GM19452 (cell line): ENCODE data around the gene MRFAP1L1.
"Not testable (repeated sequence)": the region's sequence is repeated elsewhere in the genome, so short reads cannot be mapped to it uniquely, and the experiment has no call there.

Source experiments
- ATAC-seq: cut with Tn5 transposase; IDR thresholded peaks from one replicate; pipeline ENCODE4 v1.9.1; 2021; ENCODE audit not compliant: unreplicated experiment

The MRFAP1L1 gene

DNA sequence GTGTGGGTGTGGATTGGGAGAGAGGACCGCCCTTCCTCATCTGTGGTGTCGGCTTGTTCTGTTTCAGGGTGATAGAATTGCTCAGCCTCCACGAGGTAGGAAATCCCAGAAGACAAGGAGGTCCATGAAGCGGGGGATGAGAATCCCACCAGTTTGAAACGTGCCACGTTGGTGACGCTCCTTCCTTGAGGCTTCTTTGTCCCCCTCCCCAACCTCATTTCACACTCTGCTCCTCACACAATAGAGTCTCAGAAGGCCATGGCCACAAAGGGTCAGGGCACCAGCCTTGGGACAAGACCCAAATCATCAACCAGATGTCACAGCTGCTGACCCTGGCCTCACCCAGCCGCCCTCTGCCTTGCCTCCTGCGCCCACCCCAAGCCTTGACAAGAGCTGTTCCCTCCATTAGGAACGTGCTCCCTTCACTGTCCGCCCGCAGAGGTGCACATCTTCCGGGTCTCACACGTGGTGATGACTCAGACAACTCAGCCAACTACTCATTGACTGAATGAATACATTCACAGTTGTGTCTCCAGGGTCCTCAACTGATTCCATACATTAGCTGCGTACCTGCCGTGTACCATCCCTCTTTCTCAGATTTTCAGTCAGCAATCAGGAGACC, 24.6 kb upstream of the MRFAP1L1 start:
- ATAC-seq = no peak

GRCh38 chr4:6733358-6734164, 23.9 kb upstream of the MRFAP1L1 start:
- ATAC-seq = no peak

GRCh38 chr4:6732441-6733357, 23.0 kb upstream of the MRFAP1L1 start:
- no peak for ATAC-seq

- ATAC-seq = no peak
Measured at GRCh38 chr4:6731780-6732179, 22.1 kb upstream of the MRFAP1L1 start.

- ATAC-seq = no peak
Measured at GRCh38 chr4:6731318-6731675, 21.6 kb upstream of the MRFAP1L1 start.

DNA sequence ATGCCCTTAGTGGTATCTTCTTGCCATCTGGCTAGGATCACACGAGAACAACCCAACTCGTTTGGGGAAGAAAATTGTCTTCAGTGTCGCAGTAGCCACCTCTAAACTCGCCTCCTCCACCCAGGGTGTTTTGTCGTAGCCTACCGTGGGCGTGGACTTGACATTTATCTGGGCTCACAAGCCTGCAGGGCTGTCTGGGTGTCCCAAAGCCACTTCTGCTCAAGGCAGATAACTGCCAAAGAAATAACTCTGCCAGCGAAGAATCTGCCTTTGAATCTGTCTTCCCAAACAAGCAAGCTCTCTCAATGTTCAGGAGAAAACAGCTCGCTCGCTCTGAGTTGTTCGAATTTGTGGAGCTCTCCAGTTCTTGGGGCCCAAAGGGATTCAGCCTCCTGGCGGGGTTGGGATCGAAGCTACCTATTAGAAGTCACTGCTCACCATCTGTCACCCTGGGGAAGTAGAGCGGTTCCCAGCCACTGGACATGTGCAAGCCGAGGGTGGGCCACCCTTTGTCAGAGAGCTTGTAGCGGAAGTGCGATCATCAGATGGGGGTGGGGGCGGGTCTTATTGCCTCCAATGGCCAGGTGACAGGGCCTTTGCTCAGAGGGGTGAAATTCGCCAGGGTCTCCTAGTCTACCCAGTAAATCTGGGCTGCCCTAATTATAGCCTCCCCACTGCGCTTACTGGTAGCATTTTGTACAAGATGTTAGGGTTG, 21.1 kb upstream of the MRFAP1L1 start:
- ATAC-seq = no peak

GRCh38 chr4:6728320-6729029, 18.8 kb upstream of the MRFAP1L1 start:
- ATAC-seq = no peak

- no peak for ATAC-seq
Measured at GRCh38 chr4:6727943-6728250, 18.2 kb upstream of the MRFAP1L1 start.

- no peak for ATAC-seq
Measured at GRCh38 chr4:6727081-6727942, 17.6 kb upstream of the MRFAP1L1 start.

DNA sequence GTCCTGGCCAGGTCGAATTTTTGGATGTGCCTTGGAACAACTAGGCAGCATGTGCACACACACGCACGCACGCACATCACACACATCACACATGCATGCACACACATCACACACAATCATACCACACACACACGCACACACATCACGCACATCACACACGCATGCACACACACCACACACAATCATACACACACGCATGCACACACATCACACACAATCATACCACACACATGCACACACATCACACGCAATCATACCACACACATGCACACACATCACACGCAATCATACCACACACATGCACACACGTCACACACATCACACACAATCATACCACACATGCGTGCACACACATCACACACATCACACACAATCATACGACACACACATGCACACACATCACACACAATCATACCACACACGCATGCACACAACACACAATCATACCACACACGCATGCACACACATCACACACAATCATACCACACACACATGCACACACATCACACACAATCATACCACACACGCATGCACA, 15.8 kb upstream of the MRFAP1L1 start:
- ATAC-seq = not testable (repeated sequence)

DNA sequence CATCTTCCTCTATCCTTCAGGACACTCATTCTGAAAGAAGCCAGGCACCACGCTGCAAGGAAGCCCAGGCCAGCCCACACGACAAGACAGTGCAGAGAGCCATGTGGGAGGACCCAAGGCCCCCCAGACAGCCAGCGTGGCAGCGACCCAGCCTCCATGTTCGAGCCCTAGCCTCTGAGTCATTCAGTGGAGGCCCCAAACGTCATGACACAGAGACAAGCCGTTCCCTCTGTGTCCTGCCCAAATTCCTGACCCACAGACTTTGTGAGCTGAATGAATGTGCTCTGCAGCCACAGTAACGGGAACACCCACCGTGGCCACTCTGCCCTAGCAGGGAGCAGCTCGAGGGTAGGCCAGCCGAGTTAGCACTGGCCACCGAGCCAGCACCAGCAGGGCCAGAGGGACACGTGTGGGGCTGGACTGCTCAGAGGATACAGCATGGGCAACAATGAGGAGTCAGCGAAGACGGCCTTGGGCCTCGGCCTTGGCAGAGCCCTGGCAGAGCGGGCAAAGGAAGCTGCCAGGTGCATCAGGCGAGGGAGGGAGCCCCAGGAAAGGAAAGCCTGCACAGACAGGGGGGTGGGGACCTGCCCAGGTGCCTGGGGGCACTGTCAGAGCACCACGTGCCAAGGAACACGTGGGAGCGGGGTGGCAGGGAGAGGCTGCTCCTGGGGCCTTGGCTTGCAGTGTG, 14.9 kb upstream of the MRFAP1L1 start:
- no peak for ATAC-seq

GRCh38 chr4:6723851-6724250, 14.2 kb upstream of the MRFAP1L1 start:
- no peak for ATAC-seq

GRCh38 chr4:6722891-6723290, 13.2 kb upstream of the MRFAP1L1 start:
- ATAC-seq = no peak

GRCh38 chr4:6721121-6721520, 11.5 kb upstream of the MRFAP1L1 start:
- ATAC-seq = no peak

- ATAC-seq = no peak
Measured at GRCh38 chr4:6720202-6720699, 10.6 kb upstream of the MRFAP1L1 start.

DNA sequence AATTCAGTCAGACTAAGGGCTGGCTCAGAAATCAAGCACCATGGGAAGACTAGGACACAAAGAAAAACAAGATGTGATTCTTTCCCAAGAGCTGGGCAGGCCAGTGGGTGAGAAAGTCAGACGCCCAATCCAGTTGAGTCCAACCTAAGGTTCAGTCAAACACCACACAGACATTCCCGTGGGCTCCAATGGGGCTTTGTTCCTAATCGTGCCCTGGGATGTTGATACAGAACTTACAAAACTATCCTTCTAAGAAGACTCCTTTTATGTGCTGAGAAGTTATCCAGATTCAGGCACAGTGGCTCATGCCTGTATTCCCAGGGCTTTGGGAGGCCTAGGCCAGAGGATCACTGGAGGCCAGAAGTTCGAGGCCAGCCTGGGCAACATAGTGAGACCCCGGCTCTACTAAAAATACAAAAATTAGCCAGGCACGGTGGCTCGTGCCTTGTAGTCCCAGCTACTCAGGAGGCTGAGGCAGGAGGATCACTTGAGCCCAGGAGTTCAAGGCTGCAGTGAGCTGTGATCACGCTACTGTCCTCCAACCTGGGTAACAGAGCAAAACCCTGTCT, 10.0 kb upstream of the MRFAP1L1 start:
- ATAC-seq = no peak

- no peak for ATAC-seq
Measured at GRCh38 chr4:6718932-6719610, 9.4 kb upstream of the MRFAP1L1 start.
